H9 (cell line): ENCODE data around the gene GPC4. TPM values are rescaled to one million over a fixed set of nuclear protein-coding genes. Genes with fewer than 3 reads are reported as not detected.
A peak's percentile ranks its signal among the peaks of the same experiment; 100 is the strongest.

Experiments
- DNase-seq: peaks from one replicate; pipeline ENCODE4 v3.0.0-alpha.2; 2017
- H2AFZ ChIP-seq: one replicate; pipeline ENCODE4 v1.6.1; 2013; ENCODE audit warnings: mild to moderate bottlenecking, low read length, control low read depth, moderate library complexity
- H2AK5ac ChIP-seq: 2 replicates; pipeline ENCODE4 v1.6.1; 2013; ENCODE audit warnings: low read length, control low read depth, mixed read lengths; ENCODE audit not compliant: insufficient read length
- H2BK120ac ChIP-seq: one replicate; pipeline ENCODE4 v1.6.1; 2013; ENCODE audit warnings: low read depth, mild to moderate bottlenecking, low read length, control low read depth, inconsistent platforms; ENCODE audit not compliant: poor library complexity, severe bottlenecking
- H2BK12ac ChIP-seq: 2 replicates; pipeline ENCODE4 v1.6.1; 2013; ENCODE audit warnings: low read length, control low read depth, mixed read lengths, low read depth; ENCODE audit not compliant: insufficient read length
- H2BK15ac ChIP-seq: 2 replicates; pipeline ENCODE4 v1.6.1; 2013; ENCODE audit warnings: low read depth, low read length, control low read depth
- H2BK20ac ChIP-seq: one replicate; pipeline ENCODE4 v1.6.1; 2013; ENCODE audit warnings: low read depth, mild to moderate bottlenecking, low read length, control low read depth, inconsistent platforms; ENCODE audit not compliant: poor library complexity, severe bottlenecking
- H2BK5ac ChIP-seq: 2 replicates; pipeline ENCODE4 v1.6.1; 2013; ENCODE audit warnings: low read length, control low read depth, mixed read lengths; ENCODE audit not compliant: insufficient read length
- H3K14ac ChIP-seq: 2 replicates; pipeline ENCODE4 v1.6.1; 2013; ENCODE audit warnings: low read length, control low read depth; ENCODE audit not compliant: insufficient read depth
- H3K18ac ChIP-seq: 2 replicates; pipeline ENCODE4 v1.6.1; 2013; ENCODE audit warnings: low read depth, mild to moderate bottlenecking, mixed read lengths, low read length, control low read depth; ENCODE audit not compliant: insufficient read length
- H3K23ac ChIP-seq: 2 replicates; pipeline ENCODE4 v1.6.1; 2013; ENCODE audit warnings: low read length, control low read depth, mixed read lengths, low read depth; ENCODE audit not compliant: insufficient read length
- H3K23me2 ChIP-seq: 2 replicates; pipeline ENCODE4 v1.6.1; 2013; ENCODE audit warnings: low read depth, mild to moderate bottlenecking, mixed read lengths, low read length, control low read depth; ENCODE audit not compliant: insufficient read length, poor library complexity, severe bottlenecking
- H3K27ac ChIP-seq: 2 replicates; pipeline ENCODE4 v1.5.1; 2013; ENCODE audit warnings: low read length, control low read depth, mixed read lengths, low read depth; ENCODE audit not compliant: insufficient read length
- H3K27me3 ChIP-seq: 2 replicates; pipeline ENCODE4 v1.6.1; 2013; ENCODE audit warnings: low read length, control low read depth, inconsistent platforms; ENCODE audit not compliant: insufficient read depth
- H3K4ac ChIP-seq: 2 replicates; pipeline ENCODE4 v1.6.1; 2013; ENCODE audit warnings: low read depth, mild to moderate bottlenecking, control low read depth, inconsistent platforms, low read length, moderate library complexity
- H3K4me1 ChIP-seq: 2 replicates; pipeline ENCODE4 v1.6.1; 2013; ENCODE audit warnings: low read length, control low read depth, inconsistent platforms; ENCODE audit not compliant: insufficient read depth
- H3K4me2 ChIP-seq: 2 replicates; pipeline ENCODE4 v1.6.1; 2013; ENCODE audit warnings: low read length, control low read depth, mixed read lengths; ENCODE audit not compliant: insufficient read length, insufficient read depth
- H3K56ac ChIP-seq: 2 replicates; pipeline ENCODE4 v1.6.1; 2013; ENCODE audit warnings: low read depth, mild to moderate bottlenecking, mixed read lengths, low read length, control low read depth; ENCODE audit not compliant: insufficient read length
- H3K79me1 ChIP-seq: 2 replicates; pipeline ENCODE4 v1.6.1; 2013; ENCODE audit warnings: low read depth, mild to moderate bottlenecking, moderate library complexity, low read length, control low read depth, inconsistent platforms; ENCODE audit not compliant: insufficient read depth, poor library complexity, severe bottlenecking
- H3K79me2 ChIP-seq: 2 replicates; pipeline ENCODE4 v1.6.1; 2013; ENCODE audit warnings: low read length, control low read depth, inconsistent platforms; ENCODE audit not compliant: insufficient read depth
- H3K9ac ChIP-seq: 2 replicates; pipeline ENCODE4 v1.6.1; 2013; ENCODE audit warnings: low read length, control low read depth, mixed read lengths; ENCODE audit not compliant: insufficient read length; ENCODE audit errors: extremely low read depth
- H3K9me3 ChIP-seq: one replicate; pipeline ENCODE4 v1.6.1; 2013; ENCODE audit warnings: low read depth, low read length, inconsistent platforms; ENCODE audit not compliant: control insufficient read depth
- H3T11ph ChIP-seq: one replicate; pipeline ENCODE4 v1.6.1; 2013; ENCODE audit warnings: mild to moderate bottlenecking, low read length, control low read depth, inconsistent platforms
- H4K20me1 ChIP-seq: one replicate; pipeline ENCODE4 v1.6.1; 2013; ENCODE audit not compliant: control insufficient read depth, insufficient read length, insufficient read depth
- H4K5ac ChIP-seq: 2 replicates; pipeline ENCODE4 v1.6.1; 2013; ENCODE audit warnings: low read depth, mild to moderate bottlenecking, mixed read lengths, low read length, control low read depth; ENCODE audit not compliant: insufficient read length
- H4K8ac ChIP-seq: replicated peaks from 2 replicates; pipeline ENCODE4 v1.6.1; 2013; ENCODE audit warnings: low read length, control low read depth, mixed read lengths, low read depth; ENCODE audit not compliant: insufficient read length
- H4K91ac ChIP-seq: 2 replicates; pipeline ENCODE4 v1.6.1; 2013; ENCODE audit warnings: low read depth, mild to moderate bottlenecking, moderate library complexity, mixed read lengths, low read length, control low read depth; ENCODE audit not compliant: insufficient read length
- H3K27ac Mint-ChIP-seq, 3 experiments: 2 replicates in 2 of 3; 3 replicates in 1 of 3; pipeline ENCODE4 v1.8.0; 2020 to 2021; ENCODE audit warnings: mixed read lengths in 3 of 3, mild to moderate bottlenecking in 1 of 3, moderate library complexity in 1 of 3
- H3K27me3 Mint-ChIP-seq: 2 replicates; pipeline ENCODE4 v1.8.0; 2021; ENCODE audit warnings: low read depth, mild to moderate bottlenecking, moderate library complexity, mixed read lengths
- H3K36me3 Mint-ChIP-seq, 3 experiments: 2 replicates in 2 of 3; 3 replicates in 1 of 3; pipeline ENCODE4 v1.8.0; 2020 to 2021; ENCODE audit warnings: low read depth in 3 of 3, mixed read lengths in 3 of 3; ENCODE audit not compliant: insufficient read depth in 1 of 3
- H3K4me1 Mint-ChIP-seq, 2 experiments: 2 replicates each; pipeline ENCODE4 v1.8.0; 2020; ENCODE audit warnings: mixed read lengths in 2 of 2
- H3K4me3 Mint-ChIP-seq, 2 experiments: 2 replicates in 1 of 2; 3 replicates in 1 of 2; pipeline ENCODE4 v1.8.0; 2020 to 2021; ENCODE audit warnings: mild to moderate bottlenecking in 2 of 2, mixed read lengths in 2 of 2, moderate library complexity in 1 of 2
- H3K9me3 Mint-ChIP-seq, 2 experiments: 2 replicates in 1 of 2; 3 replicates in 1 of 2; pipeline ENCODE4 v1.8.0; 2020; ENCODE audit warnings: mild to moderate bottlenecking in 2 of 2, mixed read lengths in 2 of 2, moderate library complexity in 1 of 2
- total RNA-seq: library from RNA; stranded (reverse); gene quantifications from 2 replicates; pipeline ENCODE4 v1.2.1, GENCODE V29; 2021
- TF ChIP-seq, protein P1 (sequence below): fragments of 200-600 bp; sonication (generic); conservative IDR thresholded peaks from 3 replicates; pipeline ENCODE4 v1.8.0; 2021; ENCODE audit warnings: antibody characterized with exemption, mild to moderate bottlenecking

The GPC4 gene
- total RNA-seq, 1 experiment from 2014 or later = 416 TPM

DNA sequence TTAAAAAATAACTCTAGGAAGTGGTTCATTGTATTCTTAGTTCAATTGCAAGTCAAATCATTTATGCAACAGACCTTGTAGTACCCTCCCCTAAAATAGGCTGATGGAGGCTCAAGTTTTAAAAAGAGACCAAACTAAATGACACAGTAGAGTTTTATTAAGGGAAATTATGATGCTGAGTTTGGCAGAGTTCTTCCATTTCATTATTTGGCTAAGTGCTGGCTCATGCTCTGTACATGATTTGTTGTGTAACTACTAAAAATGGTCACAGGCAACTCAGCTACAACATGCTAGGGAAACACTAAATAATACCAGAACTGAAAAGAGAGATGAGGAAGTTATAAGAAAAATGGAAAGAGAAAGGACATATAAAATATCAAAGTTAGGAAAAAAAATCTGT, 101.0 kb downstream of the GPC4 start:
- no peak overlapping the region for H3K4me3 Mint-ChIP-seq
- H3K27me3 Mint-ChIP-seq = no peaks in the 10 kb centered on the region
- Histone ChIP-seq H2AFZ (no peak overlapping the region), H2BK120ac (no peak overlapping the region), H3K27ac (no peak overlapping the region), H3K27me3 (no peaks in the 10 kb centered on the region), H2AK5ac (no peak overlapping the region), H2BK15ac (no peak overlapping the region), H2BK12ac (no peak overlapping the region), H3K9me3 (no peaks in the 10 kb centered on the region), H3K79me2 (no peaks in the 10 kb centered on the region; the same call in 1 of the 2 replicates), H3K23me2 (no peaks in the 10 kb centered on the region), H3K23ac (no peak overlapping the region), H3K4me1 (peaks cover 2% of the 10 kb centered on the region; the same call in 1 of the 2 replicates), H2BK20ac (no peak overlapping the region), H3K79me1 (peaks cover 2% of the 10 kb centered on the region), H4K20me1 (no peaks in the 10 kb centered on the region), H3K18ac (no peak overlapping the region), H3K14ac (no peak overlapping the region), H3K9ac (no peak overlapping the region), H3K4me2 (no peak overlapping the region), H4K8ac (no peak overlapping the region), H2BK5ac (no peak overlapping the region), H4K91ac (no peak overlapping the region), H3K56ac (no peak overlapping the region), H3T11ph (no peak overlapping the region), H4K5ac (no peak overlapping the region), H3K4ac (no peak overlapping the region)
- H3K36me3 Mint-ChIP-seq = peaks cover 17 to 87% (median 63%) of the 10 kb centered on the region in 3 experiments; a peak in 6 of 7 replicates
- H3K27ac Mint-ChIP-seq = peak overlapping the region in 1 of 3 experiments; percentile 50; a peak in 2 of 7 replicates
- no peaks in the 10 kb centered on the region for H3K9me3 Mint-ChIP-seq
- TF ChIP-seq, protein P1, sequence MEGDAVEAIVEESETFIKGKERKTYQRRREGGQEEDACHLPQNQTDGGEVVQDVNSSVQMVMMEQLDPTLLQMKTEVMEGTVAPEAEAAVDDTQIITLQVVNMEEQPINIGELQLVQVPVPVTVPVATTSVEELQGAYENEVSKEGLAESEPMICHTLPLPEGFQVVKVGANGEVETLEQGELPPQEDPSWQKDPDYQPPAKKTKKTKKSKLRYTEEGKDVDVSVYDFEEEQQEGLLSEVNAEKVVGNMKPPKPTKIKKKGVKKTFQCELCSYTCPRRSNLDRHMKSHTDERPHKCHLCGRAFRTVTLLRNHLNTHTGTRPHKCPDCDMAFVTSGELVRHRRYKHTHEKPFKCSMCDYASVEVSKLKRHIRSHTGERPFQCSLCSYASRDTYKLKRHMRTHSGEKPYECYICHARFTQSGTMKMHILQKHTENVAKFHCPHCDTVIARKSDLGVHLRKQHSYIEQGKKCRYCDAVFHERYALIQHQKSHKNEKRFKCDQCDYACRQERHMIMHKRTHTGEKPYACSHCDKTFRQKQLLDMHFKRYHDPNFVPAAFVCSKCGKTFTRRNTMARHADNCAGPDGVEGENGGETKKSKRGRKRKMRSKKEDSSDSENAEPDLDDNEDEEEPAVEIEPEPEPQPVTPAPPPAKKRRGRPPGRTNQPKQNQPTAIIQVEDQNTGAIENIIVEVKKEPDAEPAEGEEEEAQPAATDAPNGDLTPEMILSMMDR = no peak
- DNase-seq = no peak
- peaks cover 30 to 69% of the 10 kb centered on the region in 2 experiments for H3K4me1 Mint-ChIP-seq
